Endothelial cell of umbilical vein (primary cell): ENCODE results near the gene GABRB2. TPM values are rescaled to one million over a fixed set of nuclear protein-coding genes. Genes with fewer than 3 reads are reported as not detected.

Experiments used
- BruUV-seq: library from RNA; stranded (reverse); fragments of 400-500 nt; replicated peaks from 2 replicates; lab custom pipeline; 2021; lab: Mats Ljungman, UMichigan
- CTCF ChIA-PET: fragments of 300-600, 350-600 bp; sonication (Branson Sonifier 250); formaldehyde crosslinking; loops from one replicate; lab custom pipeline; 2021; ENCODE audit warnings: antibody characterized with exemption, inconsistent platforms; lab: Charles Lee
- POLR2A ChIA-PET: fragments of 300-600, 350-600 bp; sonication (Branson Sonifier 250); formaldehyde crosslinking; loops from one replicate; lab custom pipeline; 2021; ENCODE audit warnings: antibody characterized with exemption, inconsistent platforms; lab: Charles Lee
- DNase-seq: peaks from one replicate; pipeline ENCODE4 v3.0.0-alpha.2; 2011; ENCODE audit warnings: low read depth, low spot score
- FAIRE-seq: peaks from 2 replicates; lab custom pipeline; 2011; peaks lifted over from hg19 to GRCh38; lab: Jason Lieb, UNC
- H2AFZ ChIP-seq: 2 replicates; pipeline ENCODE4 v1.6.0; 2012; ENCODE audit warnings: low read depth, low read length, control low read depth, inconsistent platforms
- H3K27ac ChIP-seq: 2 replicates; pipeline ENCODE4 v1.5.1; 2011; ENCODE audit warnings: low read depth, mild to moderate bottlenecking, control low read depth, low read length, moderate library complexity; ENCODE audit not compliant: insufficient read depth
- H3K27me3 ChIP-seq, 2 experiments: 2 replicates each; pipeline versions ENCODE4 v1.6.0 to v1.6.1; 2011; ENCODE audit warnings: low read length in 2 of 2, mixed read lengths in 1 of 2; ENCODE audit not compliant: control insufficient read depth in 2 of 2, insufficient read depth in 2 of 2
- H3K36me3 ChIP-seq, 2 experiments: 2 replicates in 1 of 2; 3 replicates in 1 of 2; pipeline ENCODE4 v1.5.1; 2011; ENCODE audit warnings: low read length in 2 of 2, mild to moderate bottlenecking in 1 of 2, moderate library complexity in 1 of 2; ENCODE audit not compliant: control insufficient read depth in 2 of 2, insufficient read depth in 2 of 2; ENCODE audit errors: extremely low read depth in 1 of 2
- H3K4me1 ChIP-seq: 3 replicates; pipeline ENCODE4 v1.5.1; 2011; ENCODE audit warnings: mild to moderate bottlenecking, low read length; ENCODE audit not compliant: control insufficient read depth, insufficient read depth; ENCODE audit errors: extremely low read depth
- H3K4me2 ChIP-seq: 2 replicates; pipeline ENCODE4 v1.6.1; 2011; ENCODE audit warnings: low read length, control low read depth, mixed read lengths; ENCODE audit not compliant: insufficient read depth
- H3K4me3 ChIP-seq, 3 experiments: fragments of 200-600 bp in 1 of 3; sonication (generic), shearing (Covaris generic) in 1 of 3; replicated peaks in 1 of 3; 2 replicates each; pipeline ENCODE4 v1.5.1; 2011 to 2016; ENCODE audit warnings: control low read depth in 3 of 3, low read length in 3 of 3, mild to moderate bottlenecking in 2 of 3, inconsistent platforms in 1 of 3, low read depth in 1 of 3, moderate library complexity in 1 of 3; ENCODE audit not compliant: insufficient read depth in 1 of 3
- H3K79me2 ChIP-seq: 2 replicates; pipeline ENCODE4 v1.6.0; 2012; ENCODE audit warnings: low read length, inconsistent platforms; ENCODE audit not compliant: control insufficient read depth, insufficient read depth
- H3K9ac ChIP-seq: replicated peaks from 2 replicates; pipeline ENCODE3; 2011; ENCODE audit warnings: low read length, control low read depth; ENCODE audit not compliant: insufficient read depth; ENCODE audit errors: extremely low read depth
- H3K9me1 ChIP-seq: replicated peaks from 3 replicates; pipeline ENCODE4 v1.6.0; 2011; ENCODE audit warnings: mild to moderate bottlenecking, low read length; ENCODE audit not compliant: control insufficient read depth, insufficient read depth; ENCODE audit errors: extremely low read depth
- H3K9me3 ChIP-seq: replicated peaks from 2 replicates; pipeline ENCODE4 v1.5.1; 2012; ENCODE audit warnings: low read length, inconsistent platforms; ENCODE audit not compliant: control insufficient read depth, insufficient read depth
- H4K20me1 ChIP-seq: replicated peaks from 2 replicates; pipeline ENCODE3; 2011; ENCODE audit warnings: mild to moderate bottlenecking, low read length; ENCODE audit not compliant: control insufficient read depth, insufficient read depth; ENCODE audit errors: extremely low read depth
- CTCF ChIP-seq, 2 donors: IDR thresholded peaks; 1 replicate in 1 of 2; 2 replicates in 1 of 2; pipeline ENCODE4 v1.5.1; 2011; ENCODE audit warnings: low read length in 2 of 2, mild to moderate bottlenecking in 2 of 2, moderate library complexity in 2 of 2, control low read depth in 1 of 2, inconsistent platforms in 1 of 2, low read depth in 1 of 2; ENCODE audit not compliant: insufficient read depth in 1 of 2; ENCODE audit errors: extremely low read depth in 1 of 2
- EZH2 ChIP-seq: IDR thresholded peaks from 2 replicates; pipeline ENCODE4 v1.6.1; 2012; ENCODE audit warnings: borderline replicate concordance, low read depth, mild to moderate bottlenecking, moderate library complexity, low read length, inconsistent platforms; ENCODE audit not compliant: severe bottlenecking
- FOS ChIP-seq: IDR thresholded peaks from 2 replicates; pipeline ENCODE4 v1.6.1; 2011; ENCODE audit warnings: mild to moderate bottlenecking, low read length, moderate library complexity, borderline replicate concordance; ENCODE audit not compliant: insufficient read depth
- GATA2 ChIP-seq: IDR thresholded peaks from 2 replicates; pipeline ENCODE4 v1.7.0; 2011; ENCODE audit warnings: low read depth, mild to moderate bottlenecking, moderate library complexity, mixed read lengths, low read length; ENCODE audit not compliant: insufficient read length, insufficient read depth
- JUN ChIP-seq: IDR thresholded peaks from 2 replicates; pipeline ENCODE4 v1.6.1; 2011; ENCODE audit warnings: borderline replicate concordance, low read depth; ENCODE audit not compliant: insufficient read length, insufficient read depth
- MAX ChIP-seq: IDR thresholded peaks from 2 replicates; pipeline ENCODE4 v1.6.1; 2011; ENCODE audit not compliant: insufficient read depth, insufficient read length
- MYC ChIP-seq: IDR thresholded peaks from one replicate; pipeline ENCODE4 v1.6.1; 2011; ENCODE audit warnings: mild to moderate bottlenecking, low read depth, low read length
- POLR2A ChIP-seq: IDR thresholded peaks from 2 replicates; pipeline ENCODE4 v1.6.1; 2012; ENCODE audit warnings: low read depth, mild to moderate bottlenecking, control low read depth, low read length
- POLR2AphosphoS5 ChIP-seq: IDR thresholded peaks from 2 replicates; pipeline ENCODE4 v1.6.1; 2012; ENCODE audit warnings: low read depth, mild to moderate bottlenecking, control low read depth, low read length, moderate library complexity; ENCODE audit not compliant: insufficient read depth
- dilution Hi-C: fragments of 300-500 bp; cut with MboI; formaldehyde crosslinking; loops from one replicate; pipeline ENCODE4 v1.15.0; 2019; ENCODE audit warnings: low sequenced_read_pairs; ENCODE audit not compliant: extremely low pct_ligation_motif_present
- intact Hi-C: fragments of 100-400 bp; cut with micrococcal nuclease; formaldehyde crosslinking; loops from one replicate; pipeline ENCODE4 v1.10.0; 2022
- polyA plus RNA-seq, 4 experiments: library from polyadenylated mRNA; depleted of rRNA in 3 of 4; stranded (reverse) in 3 of 4; unstranded in 1 of 4; fragments of >200 nt; gene quantifications; 2 replicates each; pipeline versions ENCODE4 v1.2.1 to v1.2.3, GENCODE V29; 2011 to 2012; ENCODE audit warnings: missing spikeins in 1 of 4
- total RNA-seq: library from RNA; stranded (reverse); gene quantifications from 2 replicates; pipeline ENCODE4 v1.2.3, GENCODE V29; 2021

The GABRB2 gene
- total and polyA plus RNA-seq, 2 donors (not counting 3 experiments of a cell fraction or from before 2014, with no cell fraction given): not detected

GRCh38 chr5:161400583-161400982 is 145.9 kb downstream of the GABRB2 start:
- Histone ChIP-seq H3K9ac (no peak overlapping the region), H3K27ac (no peak overlapping the region), H3K4me1 (no peaks in the 10 kb centered on the region), H3K9me3 (no peaks in the 10 kb centered on the region), H4K20me1 (no peaks in the 10 kb centered on the region), H3K4me3 (no peak overlapping the region), H2AFZ (no peak overlapping the region), H3K4me2 (no peak overlapping the region), H3K36me3 (no peaks in the 10 kb centered on the region), H3K79me2 (no peaks in the 10 kb centered on the region), H3K9me1 (no peaks in the 10 kb centered on the region), H3K27me3 (no peaks in the 10 kb centered on the region)
- TF ChIP-seq FOS: no peak
- TF ChIP-seq EZH2: no peak
- TF ChIP-seq MAX: no peak
- TF ChIP-seq GATA2: no peak
- no peak for TF ChIP-seq JUN
- no peak for TF ChIP-seq POLR2A
- TF ChIP-seq MYC: no peak
- TF ChIP-seq CTCF (IDR thresholded peaks at IDR 0.05; ENCODE audit: extremely low read depth in 1 of 2, insufficient read depth in 1 of 2, low read depth in 1 of 2, low read length in 2 of 2): no peak
- no peak for TF ChIP-seq POLR2AphosphoS5
- no TSS peak for BruUV-seq
- intact Hi-C loops: no loop called here
- ChIA-PET CTCF (no interaction called here), POLR2A (no interaction called here)
- DNase-seq (no peak), FAIRE-seq (no peak)
- dilution Hi-C loops: no loop called here
